GM15510 (cell line): Measurements from ENCODE around the gene KLHL35.

ENCODE experiments used
- POLR2A ChIP-seq: IDR thresholded peaks from 3 replicates; pipeline ENCODE4 v1.6.1; 2011; ENCODE audit warnings: borderline replicate concordance; ENCODE audit not compliant: insufficient read length; ENCODE audit errors: extremely low read depth

Gene KLHL35

GRCh38 chr11:75439026-75439425 lies 6.0 kb upstream of the KLHL35 start:
- TF ChIP-seq POLR2A, result no peak

- TF ChIP-seq POLR2A, result no peak
Measured at GRCh38 chr11:75437966-75438659, 5.1 kb upstream of the KLHL35 start.

GRCh38 chr11:75436806-75437205 lies 3.8 kb upstream of the KLHL35 start:
- TF ChIP-seq POLR2A, result no peak

- no peak for TF ChIP-seq POLR2A
Measured at GRCh38 chr11:75435571-75435925, 2.5 kb upstream of the KLHL35 start.

- no peak for TF ChIP-seq POLR2A
Measured at GRCh38 chr11:75434886-75435570, 2.0 kb upstream of the KLHL35 start.

GRCh38 chr11:75434051-75434450 lies 1.0 kb upstream of the KLHL35 start:
- TF ChIP-seq POLR2A, result no peak

- TF ChIP-seq POLR2A, result no peak
Measured at GRCh38 chr11:75433443-75433842, 440 bp upstream of the KLHL35 start.

GRCh38 chr11:75431533-75432525 lies 1.2 kb downstream of the KLHL35 start:
- TF ChIP-seq POLR2A, result no peak

DNA sequence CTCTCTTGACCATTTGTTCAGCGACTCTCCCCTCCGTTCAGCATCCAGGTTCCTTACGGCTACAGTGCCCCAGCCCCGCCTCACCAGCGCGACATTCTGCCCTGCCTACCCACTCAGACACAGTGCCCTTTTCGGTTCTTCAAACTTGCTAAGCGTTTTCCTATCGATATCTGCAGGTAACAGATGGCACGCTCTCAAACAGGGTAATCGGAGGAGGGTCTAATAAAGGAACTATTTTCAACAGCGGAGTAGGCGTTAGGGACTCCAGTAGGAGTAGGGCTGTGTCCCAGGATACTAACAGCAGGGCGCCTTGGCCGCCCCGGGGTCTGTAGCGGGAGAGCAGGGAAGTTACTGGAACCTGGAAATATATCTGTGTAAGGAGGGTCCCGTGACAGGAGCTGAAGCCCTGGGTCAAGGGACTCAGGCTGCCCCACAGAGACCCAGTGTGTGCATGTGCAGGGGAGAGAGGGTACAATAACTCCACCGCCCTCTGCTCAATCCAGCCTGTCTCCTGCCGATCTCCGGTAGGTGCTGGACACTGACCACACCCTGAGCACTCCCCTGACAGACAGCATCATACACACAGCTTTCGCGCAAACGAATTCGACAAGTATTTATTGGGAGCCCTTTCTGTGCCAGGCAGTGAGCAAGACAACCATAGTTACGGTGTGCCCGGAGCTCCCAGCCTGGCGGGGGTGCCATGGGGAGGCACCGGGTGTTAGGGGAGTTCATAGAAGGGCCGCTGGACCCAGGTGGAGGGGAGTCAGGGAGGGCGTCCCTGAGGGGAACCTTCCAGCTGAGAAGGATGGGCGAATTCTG lies 2.1 kb downstream of the KLHL35 start:
- TF ChIP-seq POLR2A, result no peak

GRCh38 chr11:75429902-75430713 lies 2.9 kb downstream of the KLHL35 start:
- TF ChIP-seq POLR2A, result no peak

DNA sequence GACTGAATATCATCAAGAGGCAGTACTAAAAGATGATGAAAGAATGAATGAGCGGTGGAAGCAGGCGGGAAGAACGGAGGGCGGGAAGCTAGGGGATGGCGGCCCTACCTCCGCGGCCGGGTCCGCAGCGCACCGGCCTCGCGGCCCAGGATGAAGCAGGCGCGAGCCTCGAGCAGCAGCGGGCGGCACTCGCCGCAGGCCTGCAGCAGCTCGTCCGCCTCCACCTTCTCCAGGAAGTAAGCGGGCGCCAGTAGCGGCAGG lies 3.4 kb downstream of the KLHL35 start:
- no peak for TF ChIP-seq POLR2A

DNA sequence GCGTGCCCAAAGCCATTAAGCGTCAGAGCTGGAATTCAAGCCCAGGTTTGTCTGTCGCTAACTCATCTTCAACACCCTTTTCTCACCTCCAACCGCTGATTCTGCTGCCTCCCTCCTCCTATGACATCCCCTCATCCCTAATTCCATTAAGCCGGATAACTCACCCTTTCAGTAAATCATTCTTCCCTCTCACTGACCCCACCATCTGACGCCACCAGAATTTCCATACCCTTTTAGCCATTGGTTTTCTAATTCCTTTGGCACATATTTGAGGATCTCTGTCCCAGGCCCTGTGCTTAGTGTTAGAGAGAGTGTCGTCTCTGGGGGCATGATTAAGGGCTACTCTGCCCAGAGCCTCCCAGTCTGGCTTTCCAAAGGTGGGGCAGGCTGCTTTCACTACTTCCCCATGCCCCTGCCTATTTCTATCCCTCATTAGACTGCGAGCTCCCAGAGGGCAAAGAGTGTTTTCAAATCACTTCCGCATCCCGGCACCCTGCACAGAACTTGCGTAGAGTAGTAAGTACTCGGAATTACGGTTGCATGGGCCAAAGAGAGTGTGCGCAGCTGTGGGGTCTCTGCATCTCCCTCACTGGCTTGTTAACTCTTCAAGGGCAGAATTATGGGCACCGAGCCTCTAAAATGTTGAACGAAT lies 3.9 kb downstream of the KLHL35 start:
- TF ChIP-seq POLR2A, result no peak

DNA sequence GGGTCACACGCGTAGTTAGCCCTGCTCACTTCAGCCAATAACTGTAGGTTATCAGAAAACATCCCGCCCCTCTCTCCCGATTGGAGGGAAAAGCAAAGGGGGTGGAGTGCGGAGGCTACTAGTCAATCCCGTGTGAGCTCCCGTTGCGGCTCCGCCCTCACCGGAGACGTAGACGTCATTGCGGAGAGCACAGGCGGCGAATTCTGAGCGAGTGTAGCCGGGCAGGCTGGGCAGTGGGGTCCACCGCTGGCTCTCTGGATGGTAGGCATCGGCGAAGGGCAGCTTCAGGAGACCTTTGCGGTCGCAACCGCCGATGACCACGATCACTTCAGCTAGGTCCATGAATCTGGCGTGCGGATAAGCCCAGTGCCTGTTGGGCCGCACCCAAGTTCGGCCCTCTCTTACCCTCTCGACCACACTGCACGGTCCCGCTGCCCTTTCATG lies 4.7 kb downstream of the KLHL35 start:
- no peak for TF ChIP-seq POLR2A
